Measurements from ENCODE around the gene CDHR5. TPM values are rescaled to one million over a fixed set of nuclear protein-coding genes. Genes with fewer than 3 reads are reported as not detected.

Gene CDHR5
- total and polyA plus RNA-seq, 9 of the 15 experiments (the other 6 are each of a cell fraction or from before 2014, with no cell fraction given): 0.16 TPM; not detected in 8

- TF ChIP-seq ZNF589 (CRISPR knock-in tag; IDR thresholded peaks at IDR 0.05; ENCODE audit: low read depth) (no peak), AFF1 (IDR thresholded peaks at IDR 0.05; ENCODE audit: low read depth in 1 of 2, partially characterized antibody in 2 of 2) (no peak), DIDO1 (tag; IDR thresholded peaks at IDR 0.05; ENCODE audit: low read depth) (no peak), RB1 (IDR thresholded peaks at IDR 0.05; ENCODE audit: low read depth) (peak; percentile 93), PCBP1 (IDR thresholded peaks at IDR 0.05; ENCODE audit: low read depth, low read length, poor library complexity, severe bottlenecking) (peak; percentile 36), MYC (IDR thresholded peaks at IDR 0.05; ENCODE audit: low read depth, low read length) (peak; percentile 41; the same call in 1 of the 2 replicates), MYC (CRISPR knock-in tag; IDR thresholded peaks at IDR 0.05; ENCODE audit: borderline replicate concordance, low read depth) (no peak), ZBTB40 (IDR thresholded peaks at IDR 0.05) (no peak), ZBTB40 (CRISPR knock-in tag; IDR thresholded peaks at IDR 0.05) (no peak), FOXA1 (IDR thresholded peaks at IDR 0.05; ENCODE audit: borderline replicate concordance) (no peak), HDAC6 (IDR thresholded peaks at IDR 0.05; ENCODE audit: low read depth, low read length) (no peak), ZNF263 (CRISPR knock-in tag; IDR thresholded peaks at IDR 0.05; ENCODE audit: borderline replicate concordance) (no peak), ELF2 (CRISPR knock-in tag; IDR thresholded peaks at IDR 0.05) (no peak)
These were observed 56.2 kb downstream of the CDHR5 start (continued) for GRCh38 chr11:568306-569157.
